Spleen (tissue), 7 donors: ENCODE data around the gene LAYN.

Experiments used
- CTCF ChIP-seq, 11 experiments: fragments of 200-600 bp in 7 of 11; fragments of 450-650 bp in 4 of 11; sonication (generic) in 4 of 11; IDR thresholded peaks in 8 of 11; conservative IDR thresholded peaks in 3 of 11; 1 replicate in 7 of 11; 2 replicates in 4 of 11; pipeline versions ENCODE4 v1.4.0 to v1.8.0; 2016 to 2021; ENCODE audit warnings: antibody characterized with exemption in 11 of 11, inconsistent platforms in 4 of 11, mild to moderate bottlenecking in 1 of 11
- POLR2AphosphoS5 ChIP-seq, 3 donors: sonication (generic); formaldehyde crosslinking; IDR thresholded peaks; one replicate each; pipeline ENCODE4 v1.5.1; 2017; ENCODE audit warnings: antibody characterized with exemption in 3 of 3
- donor health status: DM: no; HTN: no; CAD: no; lungs with moderate emphysema.
- donor health status: DM: no; HTN: no; CAD: no.
- donor health status: DM: no; HTN: no; CAD: no.

- no peak for TF ChIP-seq CTCF (IDR thresholded peaks at IDR 0.05 in 8 of 11, conservative IDR thresholded peaks at IDR 0.05 in 3 of 11)
- TF ChIP-seq POLR2AphosphoS5 (IDR thresholded peaks at IDR 0.05), result no peak
These were observed 20.0 kb upstream of the LAYN start for GRCh38 chr11:111520560-111520959.
